GM12873 (cell line): Measurements from ENCODE around the gene SGPP2.

ENCODE experiments used
- CTCF ChIP-seq: IDR thresholded peaks from 2 replicates; pipeline ENCODE4 v1.5.1; 2012; ENCODE audit warnings: low read depth, mild to moderate bottlenecking, moderate library complexity, low read length, control low read depth; ENCODE audit not compliant: insufficient read depth; ENCODE audit errors: missing control alignments

SGPP2 gene

GRCh38 chr2:222609381-222609780, 185.0 kb downstream of the SGPP2 start:
- no peak for TF ChIP-seq CTCF
